NB4 (cell line): ENCODE data around the gene FAM8A1.
A peak's percentile ranks its signal among the peaks of the same experiment; 100 is the strongest.
"Not testable (repeated sequence)": the region's sequence is repeated elsewhere in the genome, so short reads cannot be mapped to it uniquely, and the experiment has no call there.

Source experiments
- DNase-seq: peaks from one replicate; pipeline ENCODE4 v3.0.0; 2010; ENCODE audit warnings: low read depth
- H3K4me3 ChIP-seq: one replicate; pipeline ENCODE4 v1.5.1; 2011; ENCODE audit warnings: mild to moderate bottlenecking, low read depth, low read length, moderate library complexity
- CTCF ChIP-seq: IDR thresholded peaks from one replicate; pipeline ENCODE4 v1.5.1; 2012; ENCODE audit warnings: low read depth, low read length
- MAX ChIP-seq: IDR thresholded peaks from 2 replicates; pipeline ENCODE4 v1.6.1; 2011; ENCODE audit warnings: low read depth, low read length
- MYC ChIP-seq: IDR thresholded peaks from 2 replicates; pipeline ENCODE4 v1.6.1; 2011; ENCODE audit warnings: low read depth, low read length
- POLR2A ChIP-seq: IDR thresholded peaks from 2 replicates; pipeline ENCODE4 v1.6.1; 2011; ENCODE audit warnings: mild to moderate bottlenecking; ENCODE audit not compliant: insufficient read length; ENCODE audit errors: extremely low read depth

Gene FAM8A1

GRCh38 chr6:17574866-17575560, 25.1 kb upstream of the FAM8A1 start:
- TF ChIP-seq MYC, result no peak
- TF ChIP-seq CTCF, result no peak
- TF ChIP-seq POLR2A, result no peak
- TF ChIP-seq MAX, result no peak
- no peak for DNase-seq
- no peak overlapping the region for H3K4me3 ChIP-seq

- TF ChIP-seq MYC (no peak), CTCF (no peak), MAX (no peak), POLR2A (no peak)
- no peak for DNase-seq
Observed at GRCh38 chr6:17577059-17577458, 23.0 kb upstream of the FAM8A1 start.

GRCh38 chr6:17580518-17581048, 19.5 kb upstream of the FAM8A1 start:
- no peak overlapping the region for H3K4me3 ChIP-seq
- DNase-seq, result no peak
- TF ChIP-seq MYC (no peak), CTCF (no peak), POLR2A (no peak), MAX (no peak)

More at GRCh38 chr6:17577059-17577458, 23.0 kb upstream of the FAM8A1 start:
- no peak overlapping the region for H3K4me3 ChIP-seq

- H3K4me3 ChIP-seq, DNase-seq: not testable (repeated sequence)
Observed at GRCh38 chr6:17581282-17581681, 18.8 kb upstream of the FAM8A1 start.

GRCh38 chr6:17583811-17584210, 16.3 kb upstream of the FAM8A1 start:
- no peak for DNase-seq
- no peak overlapping the region for H3K4me3 ChIP-seq
- TF ChIP-seq MAX, result no peak
- TF ChIP-seq CTCF, result no peak
- TF ChIP-seq MYC, result no peak
- TF ChIP-seq POLR2A, result no peak

GRCh38 chr6:17584241-17584803, 15.8 kb upstream of the FAM8A1 start:
- TF ChIP-seq POLR2A (no peak), CTCF (peak; percentile 58)
- H3K4me3 ChIP-seq, result no peak overlapping the region
- DNase-seq, result peak; percentile 64
